Ovary (tissue), 9 donors: ENCODE measurements around the gene CFAP65. TPM values are rescaled to one million over a fixed set of nuclear protein-coding genes. Genes with fewer than 3 reads are reported as not detected.
A peak's percentile ranks its signal among the peaks of the same experiment; 100 is the strongest.

Source experiments
- DNase-seq, 5 donors: peaks; one replicate each; pipeline ENCODE4 v3.0.0-alpha.2; 2019 to 2020
- H3K27ac ChIP-seq, 2 donors: fragments of 200-600 bp; one replicate each; pipeline versions ENCODE4 v1.5.1 to v1.8.0; 2019 to 2022
- H3K27me3 ChIP-seq: fragments of 200-600 bp; one replicate; pipeline ENCODE4 v1.8.0; 2022
- H3K36me3 ChIP-seq: fragments of 200-600 bp; sonication (generic); one replicate; pipeline ENCODE4 v1.5.1; 2019
- H3K4me1 ChIP-seq: one replicate; pipeline ENCODE4 v1.8.1; 2013; ENCODE audit warnings: mild to moderate bottlenecking, moderate library complexity; ENCODE audit not compliant: insufficient read depth
- H3K4me3 ChIP-seq: fragments of 200-600 bp; sonication (generic); one replicate; pipeline ENCODE4 v1.5.1; 2017
- H3K9me3 ChIP-seq, 2 donors: fragments of 200-600 bp in 1 of 2; sonication (generic) in 1 of 2; one replicate each; pipeline versions ENCODE4 v1.5.1 to v1.8.1; 2013 to 2019; ENCODE audit warnings: mild to moderate bottlenecking in 1 of 2, moderate library complexity in 1 of 2
- EP300 ChIP-seq: sonication (generic); formaldehyde crosslinking; IDR thresholded peaks from one replicate; pipeline ENCODE4 v1.6.1; 2017; ENCODE audit warnings: antibody characterized with exemption
- POLR2A ChIP-seq: fragments of 450-650 bp; IDR thresholded peaks from one replicate; pipeline ENCODE4 v1.6.1; 2017; ENCODE audit warnings: antibody characterized with exemption, mild to moderate bottlenecking, moderate library complexity
- WGBS, 3 donors: extraction: QIAGEN DNeasy Blood & Tissue Kit in 1 of 3; methylation state at CpG; one replicate each; pipeline versions ENCODE4 v1.1.5 to v1.1.7; 2013 to 2017; 5-methylcytosine and 5-hydroxymethylcytosine counted together
- intact Hi-C, 4 donors: fragments of 100-400 bp; cut with DNase I; formaldehyde crosslinking; loops; one replicate each; pipeline versions ENCODE4 v1.11.0 to v1.15.1; 2022 to 2023
- polyA plus RNA-seq, 2 donors: library from polyadenylated mRNA; stranded (reverse); fragments of 200-250 nt in 1 of 2; fragments of 350-450 nt in 1 of 2; fragmentation: Illumina TruSeq in 1 of 2; extraction: RNeasy Lipid Tissue Mini Kit (QIAGEN cat#74804) in 1 of 2; gene quantifications; one replicate each; pipeline ENCODE4 v1.2.3, GENCODE V29; 2013 to 2014
- total RNA-seq, 7 donors: library from RNA; depleted of rRNA in 2 of 7; stranded (reverse); fragments of >200 nt in 2 of 7; fragmentation: NEBNext Ultra II Directional in 3 of 7; extraction: Animal tissue kit (Norgen Biotek cat#: 25700) in 3 of 7; gene quantifications; one replicate each; pipeline versions ENCODE4 v1.1.0 to v1.2.4, GENCODE V29; 2016 to 2023
- TF ChIP-seq, protein P1 (sequence below), 3 donors: fragments of 450-650 bp in 2 of 3; fragments of 200-600 bp in 1 of 3; IDR thresholded peaks; one replicate each; pipeline versions ENCODE4 v1.5.1 to v1.8.0; 2016 to 2022; ENCODE audit warnings: antibody characterized with exemption in 3 of 3, mild to moderate bottlenecking in 1 of 3
- donor health status: DM: no; HTN: no; CAD: no; lungs with moderate emphysema.
- donor health status: DM: no; HTN: no; CAD: no.
- donor health status: Bipolar disorder and iron deficiency.
- donor health status: DM: yes; HTN: yes; CAD: no.
- donor health status: DM: no; HTN: no; CAD: no.
- donor health status: DM: yes; HTN: yes; CAD: no.

Gene CFAP65
- total and polyA plus RNA-seq, 9 donors = 0.04 to 19.6 (median 0.90) TPM; not detected in 3

DNA sequence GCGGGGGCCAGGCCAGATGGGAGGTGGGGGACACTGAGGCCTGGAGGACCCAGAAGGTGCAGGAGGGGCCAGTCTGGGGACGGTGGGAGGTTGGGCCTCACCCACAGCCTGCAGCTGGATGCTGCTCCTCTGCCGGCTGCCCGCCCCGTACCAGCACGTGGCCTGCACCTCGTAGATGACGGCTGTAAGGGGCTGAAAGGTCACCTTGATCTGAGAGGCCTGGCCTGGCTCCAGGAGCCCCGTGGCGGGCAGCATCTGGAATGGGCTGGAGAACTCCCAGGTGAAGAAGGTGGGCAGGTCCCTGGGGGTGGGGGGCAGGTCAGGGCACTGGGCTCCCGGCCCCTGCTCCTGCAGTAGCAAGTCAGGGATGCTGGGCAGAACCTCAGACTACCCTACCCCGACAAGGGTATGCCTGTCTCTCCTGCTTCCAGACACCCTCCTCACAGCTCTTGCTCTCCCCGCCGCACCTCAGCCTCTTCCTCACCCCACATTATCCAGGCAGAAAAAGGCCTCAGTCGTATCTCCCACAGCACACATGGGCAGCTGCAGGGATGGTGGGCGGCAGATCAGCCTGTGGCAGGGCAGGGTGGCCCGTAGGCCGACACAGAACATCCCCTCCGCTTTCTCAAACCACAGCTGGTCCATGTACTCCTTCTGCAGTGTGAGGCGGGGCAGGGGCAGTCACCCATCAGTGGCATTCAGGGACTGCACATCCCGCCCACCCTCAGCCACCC lies 10.1 kb downstream of the CFAP65 start:
- no peaks in the 10 kb centered on the region for H3K4me1 ChIP-seq
- no peak overlapping the region for H3K4me3 ChIP-seq
- no peaks in the 10 kb centered on the region for H3K9me3 ChIP-seq
- no peak for DNase-seq
- intact Hi-C loops = no loop called here
- WGBS, 3 donors = 45 to 62% (median 47%) methylated on average over 21 of the region's 21 CpGs
- H3K36me3 ChIP-seq = no peaks in the 10 kb centered on the region
- H3K27ac ChIP-seq = no peak overlapping the region
- no peaks in the 10 kb centered on the region for H3K27me3 ChIP-seq
- TF ChIP-seq POLR2A (no peak), EP300 (no peak)
- TF ChIP-seq, protein P1, sequence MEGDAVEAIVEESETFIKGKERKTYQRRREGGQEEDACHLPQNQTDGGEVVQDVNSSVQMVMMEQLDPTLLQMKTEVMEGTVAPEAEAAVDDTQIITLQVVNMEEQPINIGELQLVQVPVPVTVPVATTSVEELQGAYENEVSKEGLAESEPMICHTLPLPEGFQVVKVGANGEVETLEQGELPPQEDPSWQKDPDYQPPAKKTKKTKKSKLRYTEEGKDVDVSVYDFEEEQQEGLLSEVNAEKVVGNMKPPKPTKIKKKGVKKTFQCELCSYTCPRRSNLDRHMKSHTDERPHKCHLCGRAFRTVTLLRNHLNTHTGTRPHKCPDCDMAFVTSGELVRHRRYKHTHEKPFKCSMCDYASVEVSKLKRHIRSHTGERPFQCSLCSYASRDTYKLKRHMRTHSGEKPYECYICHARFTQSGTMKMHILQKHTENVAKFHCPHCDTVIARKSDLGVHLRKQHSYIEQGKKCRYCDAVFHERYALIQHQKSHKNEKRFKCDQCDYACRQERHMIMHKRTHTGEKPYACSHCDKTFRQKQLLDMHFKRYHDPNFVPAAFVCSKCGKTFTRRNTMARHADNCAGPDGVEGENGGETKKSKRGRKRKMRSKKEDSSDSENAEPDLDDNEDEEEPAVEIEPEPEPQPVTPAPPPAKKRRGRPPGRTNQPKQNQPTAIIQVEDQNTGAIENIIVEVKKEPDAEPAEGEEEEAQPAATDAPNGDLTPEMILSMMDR (IDR thresholded peaks at IDR 0.05) = no peak

DNA sequence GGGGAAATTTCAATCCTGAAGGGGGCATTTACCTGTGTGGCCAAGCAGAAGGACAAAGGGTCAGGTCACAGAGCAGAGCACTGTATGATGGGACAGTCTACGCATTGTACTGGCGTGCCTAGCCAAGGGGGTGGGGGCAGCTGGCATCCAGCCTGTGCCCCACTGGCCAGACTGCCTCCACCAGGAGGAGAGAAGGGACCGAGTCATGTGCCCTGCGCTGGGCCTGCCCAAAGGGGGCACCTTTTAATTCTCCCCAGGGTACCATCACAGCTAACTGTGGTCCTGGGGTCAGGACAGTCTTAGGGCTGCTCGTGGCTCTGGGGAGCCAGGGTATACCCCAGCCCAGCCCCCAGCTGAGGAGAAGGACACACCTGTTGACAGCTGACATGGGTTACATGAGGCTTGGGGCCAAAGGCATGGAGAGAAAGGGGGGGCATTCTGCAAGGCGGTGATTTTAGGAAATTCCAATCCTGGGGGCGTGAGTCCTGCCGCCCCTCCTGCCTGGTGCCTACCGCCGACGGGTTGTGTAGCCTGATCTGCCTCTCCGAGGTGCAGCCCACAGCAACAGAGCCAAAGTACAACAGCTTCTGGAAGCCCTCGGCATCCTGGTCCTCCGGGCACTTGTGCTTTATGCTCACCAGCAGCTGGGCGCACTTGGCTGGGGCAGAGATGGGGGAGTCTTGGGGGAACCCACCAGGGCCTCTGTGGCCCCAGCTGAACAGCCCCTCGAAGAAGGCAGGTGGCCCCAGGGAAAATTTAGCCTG lies 11.0 kb downstream of the CFAP65 start:
- TF ChIP-seq, protein P1 (IDR thresholded peaks at IDR 0.05) = no peak
- no peak for TF ChIP-seq EP300
- TF ChIP-seq POLR2A = no peak
- H3K27ac ChIP-seq = no peak overlapping the region
- intact Hi-C loops = no loop called here
- H3K4me3 ChIP-seq = no peak overlapping the region
- no peaks in the 10 kb centered on the region for H3K4me1 ChIP-seq
- no peaks in the 10 kb centered on the region for H3K36me3 ChIP-seq
- H3K27me3 ChIP-seq = no peaks in the 10 kb centered on the region
- no peak for DNase-seq
- H3K9me3 ChIP-seq = no peaks in the 10 kb centered on the region
- WGBS, 3 donors = 67 to 73% (median 69%) methylated on average over 10 to 16 of the region's 16 CpGs

DNA sequence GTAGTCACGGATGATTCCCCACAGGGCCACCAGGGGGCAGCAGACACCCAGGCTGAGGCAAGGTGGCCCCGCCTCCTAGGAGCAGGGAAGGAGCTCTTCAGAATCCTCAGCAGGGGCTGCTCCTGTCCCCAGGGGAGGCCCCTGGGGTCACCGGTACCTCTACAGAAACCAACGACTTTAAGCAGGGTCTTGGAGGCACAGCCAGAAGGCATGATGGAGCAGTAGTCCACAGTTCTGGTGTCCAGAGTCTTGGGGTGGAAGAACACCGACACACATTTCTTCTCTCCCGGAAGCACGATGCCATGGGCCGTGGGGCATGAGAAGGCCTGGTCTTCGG lies 11.5 kb downstream of the CFAP65 start:
- no peaks in the 10 kb centered on the region for H3K36me3 ChIP-seq
- peak; percentile 61 to 84 (median 76) for DNase-seq
- H3K9me3 ChIP-seq = no peaks in the 10 kb centered on the region
- no peaks in the 10 kb centered on the region for H3K4me1 ChIP-seq
- TF ChIP-seq EP300 = no peak
- TF ChIP-seq, protein P1 (IDR thresholded peaks at IDR 0.05) = peak; percentile 54 to 79 (median 77)
- H3K27me3 ChIP-seq = no peaks in the 10 kb centered on the region
- 31 to 48% (median 44%) methylated on average over 8 to 9 of the region's 9 CpGs for WGBS, 3 donors
- no peak overlapping the region for H3K27ac ChIP-seq
- intact Hi-C loops = no loop called here
- no peak overlapping the region for H3K4me3 ChIP-seq

DNA sequence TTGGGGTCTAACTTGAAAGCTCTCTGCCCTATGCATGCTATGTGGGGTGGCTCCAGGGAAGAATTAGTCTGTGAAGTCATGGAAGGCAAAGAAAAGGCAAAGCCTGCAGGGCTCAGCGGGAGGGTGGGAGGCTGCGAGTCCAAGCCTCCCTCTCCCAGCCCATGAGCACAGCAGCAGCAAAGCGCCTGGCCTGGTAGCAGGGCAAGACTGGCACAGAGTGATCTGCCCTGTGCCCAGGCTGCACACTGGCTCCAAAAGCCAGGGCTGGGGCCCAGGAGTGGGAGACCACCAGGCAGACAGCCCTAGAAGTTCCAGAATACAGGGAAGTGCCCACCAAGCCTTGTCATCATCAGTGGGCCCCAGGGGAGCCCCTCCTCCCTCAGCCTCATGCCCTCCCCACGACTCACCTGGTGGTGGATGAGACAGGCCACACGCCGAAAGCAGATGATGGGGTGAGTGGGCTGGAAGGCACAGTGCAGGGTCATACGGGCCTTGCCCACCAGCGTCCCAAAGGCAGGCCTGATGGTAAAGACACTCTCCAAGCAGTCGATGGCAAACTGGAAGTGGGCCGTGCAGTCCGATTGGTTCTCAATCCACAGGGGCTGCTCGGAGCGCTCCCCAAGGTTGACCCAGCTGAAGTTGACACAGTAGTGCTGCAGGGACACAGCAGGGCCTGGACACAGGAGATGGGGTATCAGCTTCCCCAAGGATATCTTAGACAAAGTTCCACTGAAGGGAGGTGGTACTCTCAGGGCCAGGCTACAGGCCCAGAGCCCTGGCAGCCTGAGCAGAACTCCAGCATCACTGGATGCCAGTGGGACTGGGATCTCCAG lies 12.1 kb downstream of the CFAP65 start:
- H3K4me3 ChIP-seq = no peak overlapping the region
- no peak for DNase-seq

More for the DNA sequence above, 12.1 kb downstream of the CFAP65 start:
- no peaks in the 10 kb centered on the region for H3K4me1 ChIP-seq
- no peaks in the 10 kb centered on the region for H3K36me3 ChIP-seq
- H3K27ac ChIP-seq = no peak overlapping the region
- no peaks in the 10 kb centered on the region for H3K9me3 ChIP-seq
- H3K27me3 ChIP-seq = no peaks in the 10 kb centered on the region
- 67 to 75% (median 71%) methylated on average over 10 to 13 of the region's 13 CpGs for WGBS, 3 donors
- no peak for TF ChIP-seq POLR2A
- TF ChIP-seq EP300 = no peak
- TF ChIP-seq, protein P1 (IDR thresholded peaks at IDR 0.05) = no peak
- intact Hi-C loops = no loop called here
